ENCODE results near the gene DOCK4. TPM values are rescaled to one million over a fixed set of nuclear protein-coding genes. Genes with fewer than 3 reads are reported as not detected.

The DOCK4 gene
- total RNA-seq, 1 experiment from 2014 or later, result 0.07 TPM

- in situ Hi-C loops (cut with HindIII; ENCODE audit: low sequenced_read_pairs), result no loop called here
- DNase-seq (ENCODE audit: low spot score), result no peak
Observed at GRCh38 chr7:112091768-112092167, 114.4 kb downstream of the DOCK4 start.

GRCh38 chr7:112089551-112089950 is 116.6 kb downstream of the DOCK4 start:
- in situ Hi-C loops (cut with HindIII; ENCODE audit: low sequenced_read_pairs), result no loop called here
- DNase-seq (ENCODE audit: low spot score), result no peak

GRCh38 chr7:112088484-112089016 is 117.6 kb downstream of the DOCK4 start:
- in situ Hi-C loops (cut with HindIII; ENCODE audit: low sequenced_read_pairs), result no loop called here
- DNase-seq (ENCODE audit: low spot score), result no peak

GRCh38 chr7:112086496-112087254 is 119.5 kb downstream of the DOCK4 start:
- in situ Hi-C loops (cut with HindIII; ENCODE audit: low sequenced_read_pairs), result no loop called here
- DNase-seq (ENCODE audit: low spot score), result peak; percentile 35

GRCh38 chr7:112084520-112084971 is 121.7 kb downstream of the DOCK4 start:
- in situ Hi-C loops (cut with HindIII; ENCODE audit: low sequenced_read_pairs), result no loop called here
- no peak for DNase-seq (ENCODE audit: low spot score)

- in situ Hi-C loops (cut with HindIII; ENCODE audit: low sequenced_read_pairs), result no loop called here
Observed at GRCh38 chr7:112083776-112084355, 122.3 kb downstream of the DOCK4 start.

GRCh38 chr7:112082306-112082705 is 123.9 kb downstream of the DOCK4 start:
- no peak for DNase-seq (ENCODE audit: low spot score)
- in situ Hi-C loops (cut with HindIII; ENCODE audit: low sequenced_read_pairs), result no loop called here

More at GRCh38 chr7:112083776-112084355, 122.3 kb downstream of the DOCK4 start:
- no peak for DNase-seq (ENCODE audit: low spot score)

GRCh38 chr7:112081778-112082177 is 124.4 kb downstream of the DOCK4 start:
- in situ Hi-C loops (cut with HindIII; ENCODE audit: low sequenced_read_pairs), result no loop called here

GRCh38 chr7:112080978-112081377 is 125.2 kb downstream of the DOCK4 start:
- DNase-seq (ENCODE audit: low spot score), result no peak
- in situ Hi-C loops (cut with HindIII; ENCODE audit: low sequenced_read_pairs), result no loop called here

More at GRCh38 chr7:112081778-112082177, 124.4 kb downstream of the DOCK4 start:
- DNase-seq (ENCODE audit: low spot score), result no peak

GRCh38 chr7:112080441-112080840 is 125.8 kb downstream of the DOCK4 start:
- in situ Hi-C loops (cut with HindIII; ENCODE audit: low sequenced_read_pairs), result no loop called here
- DNase-seq (ENCODE audit: low spot score), result no peak

GRCh38 chr7:112079673-112080072 is 126.5 kb downstream of the DOCK4 start:
- in situ Hi-C loops (cut with HindIII; ENCODE audit: low sequenced_read_pairs), result no loop called here
- DNase-seq (ENCODE audit: low spot score), result no peak

- no peak for DNase-seq (ENCODE audit: low spot score)
- in situ Hi-C loops (cut with HindIII; ENCODE audit: low sequenced_read_pairs), result no loop called here
Observed at GRCh38 chr7:112079122-112079521, 127.1 kb downstream of the DOCK4 start.

- DNase-seq (ENCODE audit: low spot score), result no peak
- in situ Hi-C loops (cut with HindIII; ENCODE audit: low sequenced_read_pairs), result no loop called here
Observed at GRCh38 chr7:112076324-112076723, 129.9 kb downstream of the DOCK4 start.

- in situ Hi-C loops (cut with HindIII; ENCODE audit: low sequenced_read_pairs), result no loop called here
- no peak for DNase-seq (ENCODE audit: low spot score)
Observed at GRCh38 chr7:112074464-112074863, 131.7 kb downstream of the DOCK4 start.

- in situ Hi-C loops (cut with HindIII; ENCODE audit: low sequenced_read_pairs), result no loop called here
- DNase-seq (ENCODE audit: low spot score), result no peak
Observed at GRCh38 chr7:112073530-112073929, 132.7 kb downstream of the DOCK4 start.

- no peak for DNase-seq (ENCODE audit: low spot score)
- in situ Hi-C loops (cut with HindIII; ENCODE audit: low sequenced_read_pairs), result no loop called here
Observed at GRCh38 chr7:112072541-112073245, 133.5 kb downstream of the DOCK4 start.

GRCh38 chr7:112071856-112072255 is 134.3 kb downstream of the DOCK4 start:
- in situ Hi-C loops (cut with HindIII; ENCODE audit: low sequenced_read_pairs), result no loop called here
- DNase-seq (ENCODE audit: low spot score), result no peak

GRCh38 chr7:112070674-112071256 is 135.4 kb downstream of the DOCK4 start:
- in situ Hi-C loops (cut with HindIII; ENCODE audit: low sequenced_read_pairs), result no loop called here
- no peak for DNase-seq (ENCODE audit: low spot score)

GRCh38 chr7:112069879-112070321 is 136.3 kb downstream of the DOCK4 start:
- in situ Hi-C loops (cut with HindIII; ENCODE audit: low sequenced_read_pairs), result no loop called here
- no peak for DNase-seq (ENCODE audit: low spot score)
